Activated T-helper 17 cell treated with anti-CD3 and anti-CD28 coated beads, Interleukin-2, amount 50 U/mL, for 72 hours (primary cell): ENCODE measurements around the gene SLX4IP. TPM values are rescaled to one million over a fixed set of nuclear protein-coding genes. Genes with fewer than 3 reads are reported as not detected.
A peak's percentile ranks its signal among the peaks of the same experiment; 100 is the strongest.

ENCODE experiments used
- ATAC-seq: fragments of 150-1000 bp; cut with Tn5 transposase; replicated peaks from 2 replicates; pipeline ENCODE4 v1.10.0; 2021; ENCODE audit warnings: mild to moderate bottlenecking, moderate library complexity
- H3K27ac Mint-ChIP-seq: one replicate; pipeline ENCODE4 v1.8.0; 2022; ENCODE audit warnings: mixed read lengths
- H3K27me3 Mint-ChIP-seq: one replicate; pipeline ENCODE4 v1.8.0; 2022; ENCODE audit warnings: mixed read lengths
- H3K36me3 Mint-ChIP-seq: one replicate; pipeline ENCODE4 v1.8.0; 2022; ENCODE audit warnings: low read depth, mild to moderate bottlenecking, mixed read lengths
- H3K4me1 Mint-ChIP-seq: one replicate; pipeline ENCODE4 v1.8.0; 2022; ENCODE audit warnings: mixed read lengths
- H3K4me3 Mint-ChIP-seq: one replicate; pipeline ENCODE4 v1.8.0; 2022; ENCODE audit warnings: mild to moderate bottlenecking, mixed read lengths
- H3K9me3 Mint-ChIP-seq: one replicate; pipeline ENCODE4 v1.8.0; 2022; ENCODE audit warnings: mixed read lengths
- total RNA-seq, 2 donors: library from RNA; stranded (reverse); gene quantifications; one replicate each; pipeline ENCODE4 v1.2.3, GENCODE V29; 2022

SLX4IP gene
- total RNA-seq, 2 donors from 2014 or later = 3.9 to 4.0 TPM

GRCh38 chr20:10666221-10667076 lies 231.3 kb downstream of the SLX4IP start:
- Mint-ChIP-seq H3K36me3 (no peaks in the 10 kb centered on the region), H3K4me3 (no peak overlapping the region), H3K27me3 (peaks cover 46% of the 10 kb centered on the region), H3K9me3 (no peaks in the 10 kb centered on the region), H3K4me1 (peaks cover 5% of the 10 kb centered on the region), H3K27ac (no peak overlapping the region)
- ATAC-seq = no peak

GRCh38 chr20:10667077-10667401 lies 231.9 kb downstream of the SLX4IP start:
- Mint-ChIP-seq H3K36me3 (no peaks in the 10 kb centered on the region), H3K4me1 (peaks cover 5% of the 10 kb centered on the region), H3K4me3 (no peak overlapping the region), H3K9me3 (no peaks in the 10 kb centered on the region), H3K27me3 (peaks cover 43% of the 10 kb centered on the region), H3K27ac (no peak overlapping the region)
- ATAC-seq = no peak

- ATAC-seq = no peak
- Mint-ChIP-seq H3K36me3 (no peaks in the 10 kb centered on the region), H3K4me3 (no peak overlapping the region), H3K27ac (no peak overlapping the region), H3K9me3 (no peaks in the 10 kb centered on the region), H3K4me1 (peaks cover 5% of the 10 kb centered on the region), H3K27me3 (peaks cover 40% of the 10 kb centered on the region)
Observed at GRCh38 chr20:10667560-10668167, 232.6 kb downstream of the SLX4IP start.

- peaks cover 39% of the 10 kb centered on the region for H3K27me3 Mint-ChIP-seq
- no peak overlapping the region for H3K27ac Mint-ChIP-seq
- H3K36me3 Mint-ChIP-seq = peaks cover 3% of the 10 kb centered on the region
- peaks cover 5% of the 10 kb centered on the region for H3K4me1 Mint-ChIP-seq
- no peak for ATAC-seq
- H3K9me3 Mint-ChIP-seq = no peaks in the 10 kb centered on the region
- no peak overlapping the region for H3K4me3 Mint-ChIP-seq
Observed at GRCh38 chr20:10668677-10669368, 233.7 kb downstream of the SLX4IP start.

GRCh38 chr20:10669843-10670446 lies 234.8 kb downstream of the SLX4IP start:
- no peak for ATAC-seq
- Mint-ChIP-seq H3K27me3 (peaks cover 35% of the 10 kb centered on the region), H3K9me3 (no peaks in the 10 kb centered on the region), H3K36me3 (peaks cover 5% of the 10 kb centered on the region), H3K27ac (no peak overlapping the region), H3K4me3 (peak overlapping the region; percentile 88), H3K4me1 (peaks cover 5% of the 10 kb centered on the region)

GRCh38 chr20:10670501-10671220 lies 235.6 kb downstream of the SLX4IP start:
- H3K9me3 Mint-ChIP-seq = no peaks in the 10 kb centered on the region
- peaks cover 42% of the 10 kb centered on the region for H3K27me3 Mint-ChIP-seq
- H3K27ac Mint-ChIP-seq = no peak overlapping the region
- peaks cover 5% of the 10 kb centered on the region for H3K36me3 Mint-ChIP-seq
- H3K4me1 Mint-ChIP-seq = peaks cover 5% of the 10 kb centered on the region
- peak; percentile 6 for ATAC-seq
- H3K4me3 Mint-ChIP-seq = peak overlapping the region; percentile 88

- Mint-ChIP-seq H3K9me3 (no peaks in the 10 kb centered on the region), H3K36me3 (peaks cover 5% of the 10 kb centered on the region), H3K27ac (no peak overlapping the region), H3K4me3 (peak overlapping the region; percentile 88), H3K27me3 (peaks cover 40% of the 10 kb centered on the region), H3K4me1 (peaks cover 5% of the 10 kb centered on the region)
- ATAC-seq = peak; percentile 20
Observed at GRCh38 chr20:10671221-10671918, 236.3 kb downstream of the SLX4IP start.

GRCh38 chr20:10671919-10672623 lies 237.0 kb downstream of the SLX4IP start:
- no peaks in the 10 kb centered on the region for H3K9me3 Mint-ChIP-seq
- peaks cover 46% of the 10 kb centered on the region for H3K27me3 Mint-ChIP-seq
- no peak overlapping the region for H3K27ac Mint-ChIP-seq
- H3K4me1 Mint-ChIP-seq = peaks cover 5% of the 10 kb centered on the region
- H3K4me3 Mint-ChIP-seq = peak overlapping the region; percentile 88
- H3K36me3 Mint-ChIP-seq = peaks cover 5% of the 10 kb centered on the region
- no peak for ATAC-seq

GRCh38 chr20:10672624-10673127 lies 237.6 kb downstream of the SLX4IP start:
- Mint-ChIP-seq H3K4me1 (peaks cover 5% of the 10 kb centered on the region), H3K27ac (peak overlapping the region; percentile 50), H3K36me3 (peaks cover 5% of the 10 kb centered on the region), H3K9me3 (no peaks in the 10 kb centered on the region), H3K4me3 (peak overlapping the region; percentile 88), H3K27me3 (peaks cover 45% of the 10 kb centered on the region)
- no peak for ATAC-seq

GRCh38 chr20:10673176-10673841 lies 238.2 kb downstream of the SLX4IP start:
- peak overlapping the region; percentile 50 for H3K27ac Mint-ChIP-seq

GRCh38 chr20:10673842-10674683 lies 239.0 kb downstream of the SLX4IP start, which contains the start of gene JAG1:
Gene JAG1, minus strand, starts transcription at chr20:10673999. Its CDS starts 469 bp downstream, at chr20:10673530.
- Mint-ChIP-seq H3K27ac (peak within 1 kb of the TSS; percentile 50), H3K9me3 (no peaks in the 10 kb centered on the region)

More at GRCh38 chr20:10673176-10673841, 238.2 kb downstream of the SLX4IP start:
- Mint-ChIP-seq H3K4me1 (peaks cover 5% of the 10 kb centered on the region), H3K9me3 (no peaks in the 10 kb centered on the region), H3K4me3 (peak overlapping the region; percentile 88), H3K36me3 (peaks cover 5% of the 10 kb centered on the region), H3K27me3 (peaks cover 49% of the 10 kb centered on the region)
- peak; percentile 5 for ATAC-seq

More at GRCh38 chr20:10673842-10674683, 239.0 kb downstream of the SLX4IP start, which contains the start of gene JAG1:
- peak within 1 kb of the TSS; percentile 88 for H3K4me3 Mint-ChIP-seq
- H3K36me3 Mint-ChIP-seq = peaks cover 5% of the 10 kb centered on the region
- H3K4me1 Mint-ChIP-seq = peaks cover 5% of the 10 kb centered on the region
- peaks cover 49% of the 10 kb centered on the region for H3K27me3 Mint-ChIP-seq
- peak; percentile 79 for ATAC-seq
